Measurements from ENCODE around the gene ALDH1L2. TPM values are rescaled to one million over a fixed set of nuclear protein-coding genes. Genes with fewer than 3 reads are reported as not detected.
"Not testable (repeated sequence)": the region's sequence is repeated elsewhere in the genome, so short reads cannot be mapped to it uniquely, and the experiment has no call there.

ALDH1L2 gene
- total and polyA plus RNA-seq, 2 experiments from 2014 or later, result 0.12 to 0.63 TPM

GRCh38 chr12:105102673-105103072 lies 18.4 kb upstream of the ALDH1L2 start:
- no peak overlapping the region for H3K27ac ChIP-seq
- no peaks in the 10 kb centered on the region for H3K36me3 ChIP-seq
- no peaks in the 10 kb centered on the region for H3K27me3 ChIP-seq
- no peak for DNase-seq (ENCODE audit: low read depth in 1 of 2, low spot score in 1 of 2)
- peaks cover 6% of the 10 kb centered on the region for H3K4me1 ChIP-seq (ENCODE audit: low read depth)
- no peak for TF ChIP-seq CTCF (IDR thresholded peaks at IDR 0.05; ENCODE audit: low read depth, low read length)
- H3K9me3 ChIP-seq (ENCODE audit: low read depth), result no peaks in the 10 kb centered on the region
- no peak overlapping the region for H3K4me3 ChIP-seq

GRCh38 chr12:105100998-105101397 lies 16.7 kb upstream of the ALDH1L2 start:
- DNase-seq (ENCODE audit: low read depth in 1 of 2, low spot score in 1 of 2), result peak in 1 of 2 donors; percentile 52
- Histone ChIP-seq H3K36me3 (no peaks in the 10 kb centered on the region), H3K9me3 (ENCODE audit: low read depth) (no peaks in the 10 kb centered on the region), H3K27me3 (no peaks in the 10 kb centered on the region), H3K4me1 (ENCODE audit: low read depth) (no peaks in the 10 kb centered on the region), H3K4me3 (no peak overlapping the region), H3K27ac (no peak overlapping the region)
- peak; percentile 20 for TF ChIP-seq CTCF (IDR thresholded peaks at IDR 0.05; ENCODE audit: low read depth, low read length)

- DNase-seq (ENCODE audit: low read depth in 1 of 2, low spot score in 1 of 2), result peak in 1 of 2 donors; percentile 72
- TF ChIP-seq CTCF (IDR thresholded peaks at IDR 0.05; ENCODE audit: low read depth, low read length), result no peak
- no peaks in the 10 kb centered on the region for H3K4me1 ChIP-seq (ENCODE audit: low read depth)
- H3K4me3 ChIP-seq, result no peak overlapping the region
- no peaks in the 10 kb centered on the region for H3K36me3 ChIP-seq
- no peaks in the 10 kb centered on the region for H3K9me3 ChIP-seq (ENCODE audit: low read depth)
- H3K27me3 ChIP-seq, result no peaks in the 10 kb centered on the region
- H3K27ac ChIP-seq, result no peak overlapping the region
Measured at GRCh38 chr12:105100207-105100985, 16.1 kb upstream of the ALDH1L2 start.

- no peak for TF ChIP-seq CTCF (IDR thresholded peaks at IDR 0.05; ENCODE audit: low read depth, low read length)
- Histone ChIP-seq H3K27ac (no peak overlapping the region), H3K4me3 (no peak overlapping the region), H3K9me3 (ENCODE audit: low read depth) (no peaks in the 10 kb centered on the region), H3K4me1 (ENCODE audit: low read depth) (no peaks in the 10 kb centered on the region), H3K36me3 (no peaks in the 10 kb centered on the region), H3K27me3 (no peaks in the 10 kb centered on the region)
- no peak for DNase-seq (ENCODE audit: low read depth in 1 of 2, low spot score in 1 of 2)
Measured at GRCh38 chr12:105099356-105099755, 15.1 kb upstream of the ALDH1L2 start.

GRCh38 chr12:105095338-105095737 lies 11.1 kb upstream of the ALDH1L2 start:
- H3K27ac ChIP-seq, result not testable (repeated sequence)

GRCh38 chr12:105092336-105092735 lies 8.1 kb upstream of the ALDH1L2 start:
- no peaks in the 10 kb centered on the region for H3K4me1 ChIP-seq (ENCODE audit: low read depth)
- no peak for DNase-seq (ENCODE audit: low read depth in 1 of 2, low spot score in 1 of 2)

More at GRCh38 chr12:105095338-105095737, 11.1 kb upstream of the ALDH1L2 start:
- not testable (repeated sequence) for DNase-seq (ENCODE audit: low read depth in 1 of 2, low spot score in 1 of 2); H3K36me3 ChIP-seq; H3K27me3 ChIP-seq; H3K4me1 ChIP-seq (ENCODE audit: low read depth); H3K4me3 ChIP-seq; H3K9me3 ChIP-seq (ENCODE audit: low read depth)

More at GRCh38 chr12:105092336-105092735, 8.1 kb upstream of the ALDH1L2 start:
- H3K27me3 ChIP-seq, result no peaks in the 10 kb centered on the region
- no peak for TF ChIP-seq CTCF (IDR thresholded peaks at IDR 0.05; ENCODE audit: low read depth, low read length)
- no peak overlapping the region for H3K27ac ChIP-seq
- H3K36me3 ChIP-seq, result no peaks in the 10 kb centered on the region
- no peak overlapping the region for H3K4me3 ChIP-seq
- no peaks in the 10 kb centered on the region for H3K9me3 ChIP-seq (ENCODE audit: low read depth)

All from cardiac muscle cell (in vitro differentiated cells and primary cell).